ENCODE measurements around the gene CACNA1C.

DNA sequence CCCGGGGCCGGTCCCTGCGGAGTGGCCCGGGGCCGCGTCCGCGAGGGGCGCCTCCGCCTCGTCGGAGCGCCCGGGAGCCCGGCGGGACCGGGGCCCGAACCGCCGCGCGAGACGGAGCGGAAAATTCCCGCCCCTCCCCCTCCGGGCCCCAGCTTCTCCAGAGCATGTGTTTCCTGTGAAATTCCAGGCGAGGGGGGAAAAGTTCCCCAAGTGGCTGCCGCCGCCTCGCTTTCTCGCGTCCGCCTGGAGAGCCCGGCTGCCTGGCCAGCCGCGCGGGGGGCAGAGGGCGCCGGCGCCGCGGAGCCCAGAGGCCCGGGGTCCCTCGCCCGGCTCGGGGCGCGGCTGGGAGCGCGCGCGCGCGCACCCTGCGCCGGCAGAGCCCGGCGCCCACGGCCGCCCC lies 904 bp downstream of the CACNA1C start:
- TF ChIP-seq, protein P1, sequence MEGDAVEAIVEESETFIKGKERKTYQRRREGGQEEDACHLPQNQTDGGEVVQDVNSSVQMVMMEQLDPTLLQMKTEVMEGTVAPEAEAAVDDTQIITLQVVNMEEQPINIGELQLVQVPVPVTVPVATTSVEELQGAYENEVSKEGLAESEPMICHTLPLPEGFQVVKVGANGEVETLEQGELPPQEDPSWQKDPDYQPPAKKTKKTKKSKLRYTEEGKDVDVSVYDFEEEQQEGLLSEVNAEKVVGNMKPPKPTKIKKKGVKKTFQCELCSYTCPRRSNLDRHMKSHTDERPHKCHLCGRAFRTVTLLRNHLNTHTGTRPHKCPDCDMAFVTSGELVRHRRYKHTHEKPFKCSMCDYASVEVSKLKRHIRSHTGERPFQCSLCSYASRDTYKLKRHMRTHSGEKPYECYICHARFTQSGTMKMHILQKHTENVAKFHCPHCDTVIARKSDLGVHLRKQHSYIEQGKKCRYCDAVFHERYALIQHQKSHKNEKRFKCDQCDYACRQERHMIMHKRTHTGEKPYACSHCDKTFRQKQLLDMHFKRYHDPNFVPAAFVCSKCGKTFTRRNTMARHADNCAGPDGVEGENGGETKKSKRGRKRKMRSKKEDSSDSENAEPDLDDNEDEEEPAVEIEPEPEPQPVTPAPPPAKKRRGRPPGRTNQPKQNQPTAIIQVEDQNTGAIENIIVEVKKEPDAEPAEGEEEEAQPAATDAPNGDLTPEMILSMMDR (conservative IDR thresholded peaks at IDR 0.05 in 1 of 2, IDR thresholded peaks at IDR 0.05 in 1 of 2; ENCODE audit: extremely low read depth in 1 of 2, insufficient read depth in 1 of 2, low read depth in 1 of 2, low read length in 2 of 2), result no peak
- no peak for TF ChIP-seq EZH2 (IDR thresholded peaks at IDR 0.05; ENCODE audit: borderline replicate concordance, low read length)
